ENCODE measurements around the gene URI1. TPM values are rescaled to one million over a fixed set of nuclear protein-coding genes. Genes with fewer than 3 reads are reported as not detected.

The URI1 gene
- total and polyA plus RNA-seq, 2 of the 8 experiments (the other 6 are each of a cell fraction or from before 2014, with no cell fraction given): 27.7 to 64.3 TPM

GRCh38 chr19:29897466-29897865 lies 44.6 kb upstream of the URI1 start:
- Histone ChIP-seq H2BK15ac (ENCODE audit: low read length) (no peak overlapping the region), H3K23ac (ENCODE audit: insufficient read length) (no peak overlapping the region), H3K18ac (ENCODE audit: extremely low read depth, low read length) (no peak overlapping the region), H4K8ac (ENCODE audit: extremely low read depth, insufficient read depth, low read length) (no peak overlapping the region), H2BK20ac (ENCODE audit: low read length) (no peak overlapping the region), H3K79me2 (ENCODE audit: control insufficient read depth in 1 of 2, insufficient read depth in 2 of 2, low read length in 2 of 2) (no peaks in the 10 kb centered on the region), H2BK5ac (ENCODE audit: low read depth, low read length) (no peak overlapping the region), H3K4me3 (ENCODE audit: extremely low read depth in 1 of 4, insufficient read depth in 2 of 4, low read depth in 3 of 4, low read length in 4 of 4) (no peak overlapping the region), H2BK12ac (ENCODE audit: low read depth, low read length) (no peak overlapping the region), H4K20me1 (replicated peaks in 1 of 2; ENCODE audit: control insufficient read depth in 1 of 2, insufficient read depth in 2 of 2, low read length in 2 of 2) (no peaks in the 10 kb centered on the region), H3K79me1 (ENCODE audit: low read depth, low read length) (no peaks in the 10 kb centered on the region), H3K9ac (replicated peaks in 1 of 4; ENCODE audit: extremely low read depth in 1 of 4, low read depth in 3 of 4, low read length in 3 of 4) (no peak overlapping the region), H2AFZ (ENCODE audit: low read length) (no peak overlapping the region), H3K4ac (replicated peaks; ENCODE audit: insufficient read length, low read depth, low read length) (no peak overlapping the region), H4K91ac (replicated peaks; ENCODE audit: insufficient read length, low read length) (no peak overlapping the region), H3K23me2 (ENCODE audit: low read depth, low read length) (no peaks in the 10 kb centered on the region), H2AK5ac (ENCODE audit: low read depth, low read length) (no peak overlapping the region), H3K27ac (ENCODE audit: low read depth, low read length) (no peak overlapping the region), H3K4me2 (ENCODE audit: insufficient read depth in 1 of 2, low read depth in 2 of 2, low read length in 2 of 2) (no peak overlapping the region), H2BK120ac (replicated peaks; ENCODE audit: low read depth, low read length) (no peak overlapping the region), H4K5ac (ENCODE audit: insufficient read length, low read depth, low read length) (no peak overlapping the region), H3K27me3 (replicated peaks in 1 of 4; ENCODE audit: control insufficient read depth in 3 of 4, extremely low read depth in 1 of 4, insufficient read depth in 3 of 4, low read length in 3 of 4) (no peaks in the 10 kb centered on the region), H3K56ac (replicated peaks; ENCODE audit: insufficient read length, low read depth, low read length) (no peak overlapping the region), H3K36me3 (ENCODE audit: control insufficient read depth in 2 of 4, insufficient read depth in 4 of 4, low read length in 3 of 4) (no peaks in the 10 kb centered on the region), H3K4me1 (replicated peaks in 1 of 4; ENCODE audit: control insufficient read depth in 3 of 4, insufficient read depth in 4 of 4, low read length in 3 of 4) (no peaks in the 10 kb centered on the region), H3K14ac (ENCODE audit: insufficient read length) (no peak overlapping the region), H3K9me3 (ENCODE audit: insufficient read depth in 2 of 2, low read depth in 1 of 2, low read length in 1 of 2) (no peaks in the 10 kb centered on the region)
- no peak for DNase-seq (ENCODE audit: low read depth in 1 of 2, low spot score in 2 of 2)
- WGBS, 2 experiments (ENCODE audit: extremely low coverage in 1 of 2, insufficient coverage in 1 of 2, insufficient read length in 1 of 2, insufficient replicate concordance in 2 of 2, low coverage in 1 of 2, low lambda C conversion rate in 2 of 2, missing lambda C conversion rate in 1 of 2): 92% methylated on average over 3 of the region's 3 CpGs; no CpG with 5 or more reads in 1 of the 2 experiments
- CTCF ChIA-PET (ENCODE audit: partially characterized antibody): no interaction called here
- POLR2A ChIA-PET (ENCODE audit: partially characterized antibody): no interaction called here
- FAIRE-seq: no peak
- no peak for TF ChIP-seq SIN3A (conservative IDR thresholded peaks at IDR 0.05 in 1 of 2, IDR thresholded peaks at IDR 0.05 in 1 of 2; ENCODE audit: low read depth in 1 of 2, low read length in 2 of 2)
- no peak for TF ChIP-seq CBX5 (IDR thresholded peaks at IDR 0.05; ENCODE audit: low read depth, low read length)
- TF ChIP-seq E2F6 (IDR thresholded peaks at IDR 0.05): no peak
- TF ChIP-seq TCF12 (IDR thresholded peaks at IDR 0.05; ENCODE audit: low read depth, low read length): no peak
- TF ChIP-seq FOSL1 (IDR thresholded peaks at IDR 0.05; ENCODE audit: insufficient read depth, low read depth, low read length): no peak
- TF ChIP-seq RXRA (IDR thresholded peaks at IDR 0.05; ENCODE audit: insufficient read depth, low read depth, low read length): no peak
- no peak for TF ChIP-seq POU5F1 (IDR thresholded peaks at IDR 0.05; ENCODE audit: low read depth, low read length)
- no peak for TF ChIP-seq SRF (IDR thresholded peaks at IDR 0.05; ENCODE audit: low read depth, low read length)
- no peak for TF ChIP-seq EGR1 (IDR thresholded peaks at IDR 0.05; ENCODE audit: borderline replicate concordance, low read depth, low read length)
- no peak for TF ChIP-seq RNF2 (IDR thresholded peaks at IDR 0.05; ENCODE audit: borderline replicate concordance, low read depth, low read length, missing control alignments, poor library complexity, severe bottlenecking)
- TF ChIP-seq YY1 (IDR thresholded peaks at IDR 0.05; ENCODE audit: low read depth, low read length): no peak
- no peak for TF ChIP-seq JUN (IDR thresholded peaks at IDR 0.05; ENCODE audit: low read depth, low read length)
- no peak for TF ChIP-seq BCL11A (IDR thresholded peaks at IDR 0.05; ENCODE audit: low read depth in 2 of 2, low read length in 2 of 2)
- TF ChIP-seq KDM1A (IDR thresholded peaks at IDR 0.05; ENCODE audit: borderline replicate concordance, low read length): no peak

Measured in H1 (cell line).